ENCODE data around the gene HELB. TPM values are rescaled to one million over a fixed set of nuclear protein-coding genes. Genes with fewer than 3 reads are reported as not detected.
A peak's percentile ranks its signal among the peaks of the same experiment; 100 is the strongest.

HELB gene
- total RNA-seq (3.4 and 4.0 TPM in 2 replicates), polyA plus RNA-seq (0.48 and 0.75 TPM in 2 replicates), polyA minus RNA-seq (2.5 and 4.2 TPM in 2 replicates), Bru-seq, nascent RNA (percentile 48 among the genes with signal in this experiment), BruChase-seq, experiment 1, labeled RNA remaining after a 6-hour chase (percentile 46 among the genes with signal in this experiment), BruChase-seq, experiment 2, labeled RNA remaining after a 2-hour chase (percentile 52 among the genes with signal in this experiment)
- polyA plus RNA-seq (2011; cell fraction: cytosol; rRNA removed), result 0.52 and 0.56 TPM in 2 replicates
- polyA plus RNA-seq (2011; cell fraction: nucleus; rRNA removed), result 1.9 and 2.7 TPM in 2 replicates
- 0.48 and 0.92 TPM in 2 replicates for polyA plus RNA-seq (2012)
- polyA minus RNA-seq (2011; cell fraction: cytosol; rRNA and poly(A)+ RNA removed), result 3.3 TPM
- 5.0 and 5.6 TPM in 2 replicates for polyA minus RNA-seq (2011; cell fraction: nucleus; rRNA and poly(A)+ RNA removed)
- long read RNA-seq, partial matches to known transcripts, result 1 of 2 reads
- long read RNA-seq, other reads (novel, unspliced or antisense), result 1 of 2 reads

- DNase-seq (ENCODE audit: low read depth, low spot score) (peak; percentile 95), FAIRE-seq (peak; percentile 97)
- peak within 1 kb of the TSS; percentile 29 for H3K27ac ChIP-seq (ENCODE audit: insufficient read depth, low read depth, low read length)
- peaks cover 14 to 22% of the 10 kb centered on the region in 2 experiments for H3K27me3 ChIP-seq (ENCODE audit: control insufficient read depth in 2 of 2, insufficient read depth in 2 of 2, low read length in 2 of 2)
- H3K4me2 ChIP-seq (ENCODE audit: insufficient read depth, low read length), result peak within 1 kb of the TSS; percentile 94
- CTCF ChIA-PET, result interaction anchor here (0.7 to 2.1 kb wide), 12 partner anchors 12 to 1506 kb away, joined by 3 to 14 read pairs (median 5); partner anchors contain the start of gene TMBIM4
- POLR2A ChIA-PET, result interaction anchor here (1.1 kb wide), 1 partner anchor 132 kb away, joined by 3 read pairs; the partner anchor contains the start of gene TMBIM4
- no peaks in the 10 kb centered on the region for H3K4me1 ChIP-seq (ENCODE audit: control insufficient read depth, extremely low read depth, insufficient read depth, low read length)
- no peaks in the 10 kb centered on the region for H3K9me3 ChIP-seq (replicated peaks; ENCODE audit: control insufficient read depth, insufficient read depth, low read length)
- TSS peak; percentile 72 for BruUV-seq (replicated peaks)
- H3K36me3 ChIP-seq (ENCODE audit: control insufficient read depth in 2 of 2, extremely low read depth in 1 of 2, insufficient read depth in 2 of 2, low read length in 2 of 2), result no peaks in the 10 kb centered on the region
- dilution Hi-C loops (cut with MboI; ENCODE audit: extremely low pct_ligation_motif_present, low sequenced_read_pairs), result no loop called here
- H3K9ac ChIP-seq (replicated peaks; ENCODE audit: extremely low read depth, insufficient read depth, low read length), result peak within 1 kb of the TSS; percentile 44
- intact Hi-C loops (cut with micrococcal nuclease), result loop anchor here (5.0 kb wide), 1 partner anchor 105 kb away; no protein-coding TSS in a partner anchor
- H3K79me2 ChIP-seq (ENCODE audit: control insufficient read depth, insufficient read depth, low read length), result no peaks in the 10 kb centered on the region
- peak within 1 kb of the TSS; percentile 93 for H2AFZ ChIP-seq (ENCODE audit: low read depth, low read length)
- TF ChIP-seq POLR2AphosphoS5 (IDR thresholded peaks at IDR 0.05; ENCODE audit: insufficient read depth, low read depth, low read length) (peak; percentile 38), MAX (IDR thresholded peaks at IDR 0.05; ENCODE audit: insufficient read depth, insufficient read length) (peak; percentile 13), POLR2A (IDR thresholded peaks at IDR 0.05; ENCODE audit: low read depth, low read length) (peak; percentile 67), GATA2 (IDR thresholded peaks at IDR 0.05; ENCODE audit: insufficient read depth, insufficient read length, low read depth, low read length) (no peak), EZH2 (IDR thresholded peaks at IDR 0.05; ENCODE audit: borderline replicate concordance, low read depth, low read length, severe bottlenecking) (no peak)
- no peaks in the 10 kb centered on the region for H3K9me1 ChIP-seq (replicated peaks; ENCODE audit: control insufficient read depth, extremely low read depth, insufficient read depth, low read length)
- H3K4me3 ChIP-seq (replicated peaks in 1 of 3; ENCODE audit: insufficient read depth in 1 of 3, low read depth in 1 of 3, low read length in 3 of 3), result peak within 1 kb of the TSS; percentile 77 to 86 (median 78)
- no peaks in the 10 kb centered on the region for H4K20me1 ChIP-seq (replicated peaks; ENCODE audit: control insufficient read depth, extremely low read depth, insufficient read depth, low read length)
Observed at GRCh38 chr12:66301944-66302826, at the start of gene HELB. Gene HELB (plus strand): TSS chr12:66302493. CDS start chr12:66302604, 111 bp downstream.
